ENCODE measurements around the gene PAK2.
"Not testable (repeated sequence)": the region's sequence is repeated elsewhere in the genome, so short reads cannot be mapped to it uniquely, and the experiment has no call there.

Gene PAK2

DNA sequence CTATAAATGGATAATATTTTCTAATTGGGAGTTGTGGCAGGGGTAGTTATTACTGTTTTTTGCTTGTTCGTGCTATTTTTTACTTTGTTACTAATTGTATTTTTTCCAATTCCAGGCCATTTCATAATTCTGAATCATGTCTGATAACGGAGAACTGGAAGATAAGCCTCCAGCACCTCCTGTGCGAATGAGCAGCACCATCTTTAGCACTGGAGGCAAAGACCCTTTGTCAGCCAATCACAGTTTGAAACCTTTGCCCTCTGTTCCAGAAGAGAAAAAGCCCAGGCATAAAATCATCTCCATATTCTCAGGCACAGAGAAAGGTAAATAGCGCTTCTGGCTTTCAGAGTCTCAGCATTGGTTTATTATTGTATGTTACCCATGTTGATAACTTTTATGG, 42.9 kb downstream of the PAK2 start:
- DNase-seq (ENCODE audit: low spot score), result no peak

DNA sequence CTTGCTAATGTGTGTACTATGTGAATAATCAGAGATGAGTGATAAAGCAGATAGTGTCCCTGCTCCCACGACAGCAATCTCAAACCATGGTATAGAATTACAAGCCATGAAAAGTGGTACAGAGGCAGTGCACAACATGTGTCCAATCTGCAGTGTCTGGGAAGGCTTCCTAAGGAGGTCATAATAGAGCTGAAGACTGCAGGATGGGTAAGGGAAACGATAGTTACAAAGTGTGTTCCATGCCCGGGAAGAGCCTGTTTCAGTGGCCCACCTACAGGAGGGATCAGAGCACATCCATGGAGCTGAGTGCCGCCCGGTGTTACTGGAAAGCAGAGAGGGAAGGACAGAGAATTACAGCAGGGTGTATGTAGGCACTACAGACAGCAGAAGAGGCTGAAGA, 48.9 kb downstream of the PAK2 start:
- DNase-seq (ENCODE audit: low spot score), result no peak

DNA sequence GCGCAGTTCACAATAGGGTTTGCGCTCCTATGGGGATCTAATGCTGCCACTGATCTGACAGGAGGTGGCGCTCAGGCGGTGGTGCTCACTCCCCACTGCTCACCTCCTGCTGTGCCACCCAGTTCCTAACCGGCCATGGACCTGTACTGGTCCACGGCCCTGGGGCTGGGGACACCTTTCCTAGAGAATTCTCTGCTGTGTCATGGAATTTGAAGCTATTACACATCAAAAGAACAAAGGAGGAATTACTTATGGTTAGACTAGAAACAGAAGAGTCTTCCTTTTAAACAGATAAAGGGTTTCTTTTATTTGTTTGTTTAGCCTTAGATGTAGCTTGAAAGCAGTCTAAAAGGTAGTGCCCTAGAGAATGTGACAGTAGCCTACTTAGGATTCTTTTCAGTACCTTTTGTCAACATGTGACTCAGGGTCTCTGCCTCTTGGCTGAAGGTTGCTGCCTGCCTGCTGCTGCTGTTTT, 50.3 kb downstream of the PAK2 start:
- no peak for DNase-seq (ENCODE audit: low spot score)

DNA sequence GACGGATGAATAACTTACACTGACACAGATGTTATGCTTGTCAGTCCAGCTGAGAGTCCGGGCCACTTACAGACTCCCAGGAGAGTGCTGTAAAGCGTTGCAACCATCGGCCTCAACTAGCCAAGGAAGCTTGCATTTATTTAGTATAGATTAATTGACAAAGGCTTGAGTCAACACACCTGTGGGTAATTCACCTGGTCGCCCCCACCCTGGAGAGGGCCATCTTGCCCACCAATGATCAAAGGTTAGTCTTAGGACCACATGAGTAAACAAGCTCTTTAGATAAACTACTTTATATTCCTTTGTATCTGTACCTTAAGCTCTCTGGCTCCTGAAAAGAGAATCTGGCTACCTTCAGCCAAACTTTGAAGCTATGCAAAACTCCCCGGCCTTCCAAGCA, 51.0 kb downstream of the PAK2 start:
- no peak for DNase-seq (ENCODE audit: low spot score)

DNA sequence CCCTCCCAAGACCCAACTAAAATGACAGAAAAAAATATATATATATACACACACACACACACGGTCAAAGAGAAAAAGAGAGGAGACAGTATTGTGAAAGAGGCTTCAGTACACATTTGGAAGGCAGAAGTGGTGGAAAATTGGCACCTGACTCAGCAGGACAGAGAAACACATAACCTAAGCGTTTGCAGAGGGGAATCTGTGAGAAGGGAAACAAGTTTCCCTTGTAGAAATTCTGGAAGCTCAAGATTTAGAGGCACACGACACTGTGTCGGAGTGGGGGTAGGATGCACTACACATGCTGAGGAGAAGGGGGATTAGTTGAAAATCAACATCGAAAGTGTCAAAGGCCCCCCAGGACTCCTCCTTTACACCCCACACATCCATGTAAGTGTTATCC, 53.1 kb downstream of the PAK2 start:
- DNase-seq (ENCODE audit: low spot score), result no peak

DNA sequence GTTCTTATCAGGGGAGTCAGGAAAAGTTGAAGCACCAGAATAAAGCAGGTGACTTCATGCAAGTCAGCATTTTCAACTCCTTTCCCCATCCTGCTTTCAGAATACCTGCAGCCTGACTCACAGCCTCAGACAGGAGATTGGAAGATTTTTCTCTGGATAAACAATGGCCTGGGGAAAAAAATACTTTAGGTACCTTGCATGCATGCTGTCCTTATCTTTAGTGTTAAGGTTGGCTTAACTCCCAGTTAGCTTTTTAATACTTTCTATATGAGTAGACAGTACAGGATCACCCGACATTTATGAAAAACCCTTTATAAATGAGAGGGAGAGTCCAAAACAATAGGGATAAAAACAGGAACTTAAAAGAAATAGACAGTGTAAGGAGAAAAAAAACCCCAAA, 53.6 kb downstream of the PAK2 start:
- DNase-seq (ENCODE audit: low spot score), result peak; percentile 48

DNA sequence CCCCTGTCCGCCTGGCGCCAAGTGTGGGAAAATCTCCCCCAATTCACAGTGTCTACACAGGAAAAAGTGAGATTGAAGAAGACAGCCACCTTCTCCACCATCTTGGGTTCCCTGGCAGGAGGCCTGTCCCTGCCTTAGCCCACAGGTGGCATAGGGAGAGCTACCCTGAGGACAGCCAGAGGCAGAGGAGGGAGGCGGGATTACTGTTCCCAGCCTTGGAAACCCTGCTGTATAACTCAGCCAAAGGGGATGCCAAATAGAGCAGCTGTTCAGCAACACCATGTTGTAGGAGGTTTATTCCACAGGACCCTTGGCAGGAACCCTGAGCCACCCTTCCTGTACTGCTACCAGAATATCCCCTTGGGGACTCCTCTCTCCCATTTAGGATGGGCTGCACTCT, 54.8 kb downstream of the PAK2 start:
- DNase-seq (ENCODE audit: low spot score), result no peak

DNA sequence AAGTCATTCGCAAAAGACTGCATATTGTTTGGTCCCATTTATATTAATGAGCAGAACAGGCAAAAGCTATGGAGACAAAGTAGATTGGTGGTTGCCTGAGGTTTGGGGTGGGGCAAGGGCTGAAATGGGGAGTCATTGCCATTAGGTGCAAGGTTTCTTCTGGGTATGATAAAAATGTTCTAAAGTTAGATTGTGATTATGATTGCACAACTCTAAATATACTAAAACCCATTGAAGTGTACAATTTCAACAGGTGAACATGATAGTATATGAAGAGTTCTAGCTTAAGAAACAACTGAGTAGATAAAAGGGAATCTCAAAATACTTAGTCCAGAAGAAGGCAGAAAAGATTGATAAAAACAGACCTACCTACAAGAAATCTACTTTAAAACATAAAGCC, 56.7 kb downstream of the PAK2 start:
- DNase-seq (ENCODE audit: low spot score), result no peak

DNA sequence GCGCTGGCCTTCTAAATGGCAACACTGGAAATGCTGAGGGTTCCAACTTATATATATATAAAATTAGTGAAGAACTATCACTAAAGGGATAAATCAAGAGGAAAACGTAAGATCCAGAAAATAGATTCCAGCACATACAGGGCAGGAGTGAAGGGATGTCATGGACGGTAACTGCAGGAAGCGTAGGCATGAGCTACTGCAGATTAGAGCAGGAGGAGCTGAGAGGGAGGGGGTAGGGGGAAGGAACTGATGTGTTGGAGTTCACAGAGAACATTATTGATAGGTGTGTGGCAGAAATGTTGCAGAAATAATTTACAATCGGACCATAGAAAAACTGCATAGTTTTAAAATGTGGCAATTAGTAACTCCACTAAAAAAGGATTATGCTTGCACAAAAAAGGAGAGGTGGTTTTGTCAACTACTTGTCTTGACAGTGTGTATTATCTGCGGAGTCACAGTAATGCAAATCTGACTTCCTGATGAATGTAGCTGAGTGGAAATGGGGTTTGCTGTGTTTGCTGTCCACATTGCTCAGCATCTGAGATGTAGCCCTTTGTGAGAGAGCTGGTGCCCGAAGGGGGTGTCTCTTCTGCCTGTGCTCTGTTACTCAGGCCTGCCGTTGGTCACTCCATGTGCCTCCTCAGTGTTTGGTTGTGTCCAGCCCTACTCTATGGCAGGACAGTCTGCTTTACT, 61.2 kb downstream of the PAK2 start:
- DNase-seq (ENCODE audit: low spot score), result no peak

DNA sequence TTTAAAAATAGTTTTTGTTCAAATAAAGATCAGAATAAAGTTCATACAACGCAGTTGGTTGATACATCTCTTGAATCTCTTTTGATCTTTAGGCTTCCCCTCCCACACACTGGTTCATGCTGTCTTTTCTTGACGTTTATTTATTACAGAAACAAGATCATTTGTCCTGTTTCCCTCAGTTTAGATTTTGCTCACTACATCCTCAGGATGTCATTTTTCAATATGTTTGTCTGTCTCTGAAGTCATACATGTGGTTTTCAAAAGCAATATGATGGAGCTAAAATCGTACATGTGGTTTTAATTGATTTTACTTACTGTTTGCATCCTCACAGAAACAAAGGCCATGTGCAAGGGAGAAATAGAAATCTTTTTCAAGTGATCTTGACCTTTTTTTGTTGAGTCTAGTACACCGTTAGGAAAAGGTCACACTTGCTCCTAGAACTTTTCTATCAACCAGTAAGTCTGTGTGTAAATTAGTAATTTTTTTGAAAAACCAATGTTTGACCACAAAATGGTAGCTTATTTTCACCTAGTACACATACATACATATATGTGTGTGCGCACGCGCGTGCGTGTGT, 64.3 kb downstream of the PAK2 start:
- no peak for DNase-seq (ENCODE audit: low spot score)

DNA sequence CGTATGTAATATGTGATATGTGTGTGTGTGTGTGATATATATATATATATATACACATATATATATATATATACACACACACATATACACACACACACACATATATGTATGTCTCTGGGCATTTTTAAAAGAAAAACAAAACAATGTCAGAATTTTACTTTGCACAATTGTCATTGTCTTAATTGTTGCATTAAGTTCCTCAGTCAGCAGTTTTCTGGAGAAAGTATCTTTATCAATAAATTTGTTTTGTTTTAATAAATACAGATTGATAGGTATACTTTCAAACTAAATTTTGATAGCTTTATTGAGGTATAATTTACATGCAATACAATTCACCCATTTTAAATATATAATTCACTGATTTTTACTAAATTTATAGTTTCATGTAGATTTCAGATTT, 65.1 kb downstream of the PAK2 start:
- no peak for DNase-seq (ENCODE audit: low spot score)

DNA sequence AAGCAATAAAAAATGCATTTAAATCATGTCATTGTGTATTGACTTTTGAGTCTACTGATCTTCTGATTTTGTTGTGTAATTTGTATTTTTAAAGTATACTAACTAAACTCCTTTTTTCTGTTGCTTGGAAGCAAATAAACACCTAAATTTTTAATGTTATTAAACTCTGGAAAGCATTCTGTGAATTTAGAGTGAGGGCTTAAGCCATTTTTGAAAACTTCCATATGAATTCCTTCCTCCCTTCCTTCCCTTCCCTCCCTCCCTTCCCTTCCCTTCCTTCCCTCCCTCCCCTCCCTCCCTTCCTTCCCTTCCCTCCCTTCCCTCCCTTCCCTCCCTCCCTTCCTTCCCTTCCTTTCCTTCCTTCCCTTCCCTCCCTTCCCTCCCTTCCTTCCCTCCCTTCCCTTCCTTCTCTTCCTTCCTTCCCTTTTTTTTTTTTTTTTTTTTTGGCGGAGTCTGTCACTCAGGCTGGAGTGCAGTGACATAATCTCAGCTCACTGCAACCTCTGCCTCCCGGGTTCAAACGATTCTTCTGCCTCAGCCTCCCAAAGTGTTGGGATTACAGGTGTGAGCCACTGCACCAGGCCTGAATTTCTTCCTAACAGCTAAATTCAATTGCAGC, 71.4 kb downstream of the PAK2 start:
- DNase-seq (ENCODE audit: low spot score), result no peak

DNA sequence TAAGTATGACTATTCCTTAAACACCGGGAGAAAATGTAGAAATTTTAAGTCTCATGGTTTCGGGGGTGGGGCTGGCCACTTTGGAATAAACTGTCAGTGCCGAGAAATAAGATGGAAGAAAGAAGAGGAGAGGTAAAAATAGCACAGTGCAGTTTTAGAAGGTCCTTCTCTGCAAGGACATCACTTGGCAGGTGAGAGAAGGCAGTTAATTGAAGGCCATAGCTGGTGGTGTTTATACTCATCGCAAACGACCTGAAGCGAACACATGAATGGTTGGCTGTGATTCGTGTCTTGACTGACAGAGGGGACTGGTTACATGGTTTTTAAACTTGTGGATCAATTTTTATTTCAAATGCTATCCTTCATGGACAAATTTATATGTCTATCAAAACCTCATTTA, 73.2 kb downstream of the PAK2 start:
- no peak for DNase-seq (ENCODE audit: low spot score)

DNA sequence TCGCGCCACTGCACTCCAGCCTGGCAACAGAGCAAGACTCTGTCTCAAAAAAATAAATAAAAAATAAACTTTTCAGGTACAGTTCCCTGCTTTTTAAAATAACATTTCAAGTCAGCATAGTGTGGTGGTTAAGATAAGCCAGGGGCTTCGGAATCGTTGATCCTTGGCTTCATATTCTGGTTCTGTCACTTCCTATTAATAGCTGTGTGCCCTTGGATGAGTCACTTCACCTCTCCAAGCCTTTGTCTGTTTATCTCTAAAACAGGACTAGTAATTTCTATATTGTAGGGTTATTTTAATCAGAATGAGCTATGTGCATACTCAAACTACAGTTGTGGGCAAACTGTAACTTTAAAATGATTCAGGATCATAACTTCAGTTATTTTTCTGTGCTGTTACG, 74.2 kb downstream of the PAK2 start:
- DNase-seq (ENCODE audit: low spot score), result no peak

DNA sequence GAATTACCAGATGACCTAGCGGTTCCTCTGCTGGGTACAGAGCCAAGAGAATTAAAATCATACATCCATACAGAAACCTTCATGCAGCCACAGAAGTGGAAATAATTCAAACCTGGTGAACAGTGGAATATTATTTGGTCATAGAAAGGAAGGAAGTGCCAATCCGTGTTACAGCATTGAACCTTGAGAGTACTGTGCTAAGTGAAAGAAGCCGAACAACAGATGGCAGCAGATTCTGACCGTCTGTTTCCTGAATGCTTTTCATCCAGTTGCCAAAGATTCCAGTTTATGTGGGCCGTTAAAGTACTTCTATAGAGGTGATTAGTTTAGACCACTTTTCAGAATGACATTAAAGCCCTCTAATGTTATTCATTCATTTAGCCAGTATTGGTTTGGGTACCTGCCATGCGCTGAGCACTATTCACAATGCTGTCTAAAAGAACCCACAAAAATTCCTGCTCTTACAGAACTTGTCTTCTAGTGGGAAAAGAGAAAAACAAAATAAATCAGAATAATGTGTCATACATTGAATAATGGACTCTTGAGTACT, 82.2 kb downstream of the PAK2 start:
- DNase-seq (ENCODE audit: low spot score), result no peak

DNA sequence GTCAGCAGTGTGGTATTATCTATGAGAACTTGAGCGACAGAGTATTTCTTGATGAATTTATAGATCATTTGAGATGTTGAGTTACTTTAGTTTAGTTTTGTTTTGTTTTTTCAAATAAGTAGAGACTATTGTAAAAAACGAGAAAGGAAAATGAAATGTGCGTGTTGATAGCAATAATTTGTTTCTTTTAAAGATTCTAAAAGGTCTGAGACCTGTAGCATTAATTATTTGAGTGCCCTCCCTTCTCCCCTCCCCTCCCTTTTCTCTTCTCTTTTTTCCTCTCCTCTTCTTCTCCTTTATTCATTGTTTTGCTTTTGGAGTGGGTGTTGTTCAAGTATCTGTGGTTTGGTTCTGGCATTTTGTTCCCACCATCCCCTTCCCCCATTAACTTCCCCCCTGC, 90.0 kb downstream of the PAK2 start:
- not testable (repeated sequence) for DNase-seq (ENCODE audit: low spot score)

DNA sequence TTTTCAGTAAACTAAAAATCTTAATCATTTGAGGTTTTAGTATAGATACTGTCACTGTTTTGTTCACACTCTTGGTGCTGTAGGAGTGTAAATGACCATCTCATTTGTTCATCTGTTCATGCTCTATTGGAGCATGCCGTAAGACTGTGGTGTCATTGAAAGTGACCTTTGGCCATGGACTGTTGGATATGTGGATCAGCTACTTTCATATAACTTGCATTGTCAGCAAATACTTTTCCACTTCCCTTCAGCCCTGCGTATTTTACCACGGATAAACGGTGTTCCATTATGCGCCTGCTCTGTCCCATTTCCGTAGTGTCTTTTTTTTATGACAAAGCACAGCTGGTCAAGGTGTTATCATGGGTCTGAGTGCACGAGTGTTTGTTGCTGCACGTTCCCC, 95.4 kb downstream of the PAK2 start:
- no peak for DNase-seq (ENCODE audit: low spot score)

DNA sequence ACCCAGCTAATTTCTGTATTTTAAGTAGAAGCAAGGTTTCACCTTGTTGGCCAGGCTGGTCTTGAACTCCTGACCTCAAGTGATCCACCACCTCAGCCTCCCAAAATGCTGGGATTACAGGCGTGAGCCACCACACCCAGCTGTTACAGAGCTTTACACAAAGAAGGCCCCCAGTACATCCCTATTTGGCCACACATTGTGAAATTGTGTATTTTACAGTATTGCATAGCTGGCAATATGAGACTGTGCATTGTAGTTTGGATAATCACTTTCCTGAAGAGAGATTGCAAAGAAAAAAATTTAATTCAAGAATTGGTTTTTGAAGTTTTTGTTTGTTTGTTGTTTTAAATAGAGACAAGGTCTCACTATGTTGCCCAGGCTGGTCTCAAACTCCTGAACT, 97.0 kb downstream of the PAK2 start:
- DNase-seq (ENCODE audit: low spot score), result not testable (repeated sequence)

DNA sequence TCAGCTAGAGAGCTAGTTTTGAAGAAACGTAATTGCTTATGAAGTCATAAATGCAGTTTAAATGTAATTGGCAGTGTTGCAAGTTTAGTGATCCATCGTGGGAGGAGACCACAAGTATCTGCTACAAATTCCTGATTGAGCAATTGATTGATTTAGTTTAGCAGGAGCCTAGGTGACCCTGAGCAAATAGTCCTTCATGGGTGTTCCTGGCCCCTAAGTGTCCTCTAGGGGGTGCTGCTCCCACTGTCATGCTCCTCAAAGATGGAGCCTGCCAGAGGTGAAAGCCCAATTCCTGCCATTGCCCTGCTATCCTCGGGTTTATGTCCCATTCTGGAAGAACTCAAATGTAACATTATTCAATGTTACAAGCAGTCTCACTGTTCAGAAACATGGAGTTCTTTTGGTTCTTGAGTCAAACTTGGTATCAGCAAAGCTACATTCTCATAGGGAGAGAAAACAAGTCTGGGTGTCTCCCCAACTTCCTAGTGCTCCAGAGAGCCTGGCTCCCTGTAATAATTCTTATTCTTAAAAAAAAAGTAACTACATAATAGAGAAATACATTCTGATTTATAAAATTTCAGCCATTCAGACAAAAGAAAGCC, 98.3 kb downstream of the PAK2 start:
- peak; percentile 78 for DNase-seq (ENCODE audit: low spot score)

DNA sequence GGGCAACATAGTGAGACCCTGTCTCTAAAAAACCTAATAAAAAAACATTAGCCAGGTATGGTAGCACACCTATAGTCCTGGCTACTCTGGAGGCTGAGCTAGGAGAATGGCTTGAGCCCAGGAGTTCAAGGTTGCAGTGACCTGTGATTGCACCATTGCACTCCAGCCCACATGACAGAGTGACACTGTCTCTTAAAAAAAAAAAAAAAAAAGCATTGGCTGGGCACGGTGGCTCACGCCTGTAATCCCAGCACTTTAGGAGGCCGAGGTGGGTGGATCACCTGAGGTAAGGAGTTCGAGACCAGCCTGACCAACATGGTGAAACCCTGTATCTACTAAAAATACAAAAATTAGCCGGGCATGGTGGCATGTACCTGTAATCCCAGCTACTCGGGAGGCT, 99.7 kb downstream of the PAK2 start:
- DNase-seq (ENCODE audit: low spot score), result not testable (repeated sequence)

DNA sequence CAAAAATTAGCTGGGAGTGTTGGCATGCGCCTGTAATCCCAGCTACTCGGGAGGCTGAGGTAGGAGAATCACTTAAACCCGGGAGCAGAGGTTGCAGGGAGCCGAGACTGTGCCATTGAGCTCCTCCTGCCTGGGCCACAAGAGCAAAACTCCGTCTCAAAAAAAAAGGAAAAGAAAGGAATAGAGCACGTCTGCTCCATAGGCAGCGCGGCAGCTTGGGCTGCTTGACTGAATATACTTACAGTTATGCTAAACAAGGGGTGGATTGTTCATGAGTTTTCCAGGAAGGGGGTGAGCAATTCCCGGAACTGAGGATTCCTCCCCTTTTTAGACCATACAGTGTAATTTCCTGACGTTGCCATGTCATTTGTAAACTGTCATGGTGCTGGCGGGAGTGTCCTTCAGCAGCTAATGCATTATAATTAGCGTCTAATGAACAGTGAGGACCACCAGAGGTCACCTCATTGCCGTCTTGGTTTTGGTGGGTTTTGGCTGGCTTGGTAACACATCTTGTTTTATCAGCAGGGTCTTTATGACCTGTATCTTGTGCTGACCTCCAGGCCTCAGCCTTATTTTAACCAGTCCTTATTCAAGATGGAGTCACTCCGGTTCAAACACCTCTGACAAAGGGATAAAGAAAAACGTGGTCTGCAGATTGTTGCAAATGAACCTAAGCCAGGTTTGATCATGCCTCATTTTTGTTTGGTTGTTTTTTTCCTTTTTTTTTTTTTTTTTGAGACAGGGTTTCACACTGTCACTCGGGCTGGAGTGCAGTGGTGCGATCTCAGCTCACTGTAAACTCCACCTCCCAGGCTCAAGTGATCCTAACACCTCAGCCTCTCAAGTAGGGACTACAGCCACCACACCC, 103.1 kb downstream of the PAK2 start:
- no peak for DNase-seq (ENCODE audit: low spot score)

Measured in AG08395 (cell line).